GM18858 (cell line): ENCODE measurements around the gene GNA12.
A peak's percentile ranks its signal among the peaks of the same experiment; 100 is the strongest.

Experiments
- ATAC-seq: cut with Tn5 transposase; IDR thresholded peaks from one replicate; pipeline ENCODE4 v1.9.1; 2021; ENCODE audit not compliant: unreplicated experiment

Gene GNA12

GRCh38 chr7:2819161-2819953 lies 24.8 kb downstream of the GNA12 start:
- ATAC-seq, result peak; percentile 36

DNA sequence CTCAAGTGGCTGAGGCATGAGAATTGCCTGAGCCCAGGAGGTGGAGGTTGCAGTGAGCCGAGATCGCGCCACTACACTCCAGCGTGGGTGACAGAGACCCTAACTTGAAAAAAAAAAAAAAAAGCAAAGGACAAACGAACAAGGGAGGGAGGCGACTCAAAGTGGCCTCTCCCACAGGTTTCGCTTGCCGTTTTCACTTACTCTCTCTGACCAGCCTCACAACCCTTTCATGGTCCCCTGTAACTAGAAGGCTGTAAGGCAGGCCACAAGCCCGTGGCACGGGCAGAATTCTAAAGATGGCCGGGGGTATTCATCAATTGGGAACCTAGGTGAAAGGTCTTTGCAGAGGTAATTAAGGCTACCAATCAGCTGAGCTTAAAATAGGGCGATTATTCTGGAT lies 25.5 kb downstream of the GNA12 start:
- ATAC-seq, result no peak

GRCh38 chr7:2818121-2818520 lies 26.0 kb downstream of the GNA12 start:
- ATAC-seq, result no peak

GRCh38 chr7:2817456-2817855 lies 26.7 kb downstream of the GNA12 start:
- no peak for ATAC-seq

GRCh38 chr7:2815875-2816245 lies 28.2 kb downstream of the GNA12 start:
- ATAC-seq, result no peak

GRCh38 chr7:2814946-2815874 lies 28.9 kb downstream of the GNA12 start:
- no peak for ATAC-seq

GRCh38 chr7:2814186-2814945 lies 29.7 kb downstream of the GNA12 start:
- no peak for ATAC-seq

DNA sequence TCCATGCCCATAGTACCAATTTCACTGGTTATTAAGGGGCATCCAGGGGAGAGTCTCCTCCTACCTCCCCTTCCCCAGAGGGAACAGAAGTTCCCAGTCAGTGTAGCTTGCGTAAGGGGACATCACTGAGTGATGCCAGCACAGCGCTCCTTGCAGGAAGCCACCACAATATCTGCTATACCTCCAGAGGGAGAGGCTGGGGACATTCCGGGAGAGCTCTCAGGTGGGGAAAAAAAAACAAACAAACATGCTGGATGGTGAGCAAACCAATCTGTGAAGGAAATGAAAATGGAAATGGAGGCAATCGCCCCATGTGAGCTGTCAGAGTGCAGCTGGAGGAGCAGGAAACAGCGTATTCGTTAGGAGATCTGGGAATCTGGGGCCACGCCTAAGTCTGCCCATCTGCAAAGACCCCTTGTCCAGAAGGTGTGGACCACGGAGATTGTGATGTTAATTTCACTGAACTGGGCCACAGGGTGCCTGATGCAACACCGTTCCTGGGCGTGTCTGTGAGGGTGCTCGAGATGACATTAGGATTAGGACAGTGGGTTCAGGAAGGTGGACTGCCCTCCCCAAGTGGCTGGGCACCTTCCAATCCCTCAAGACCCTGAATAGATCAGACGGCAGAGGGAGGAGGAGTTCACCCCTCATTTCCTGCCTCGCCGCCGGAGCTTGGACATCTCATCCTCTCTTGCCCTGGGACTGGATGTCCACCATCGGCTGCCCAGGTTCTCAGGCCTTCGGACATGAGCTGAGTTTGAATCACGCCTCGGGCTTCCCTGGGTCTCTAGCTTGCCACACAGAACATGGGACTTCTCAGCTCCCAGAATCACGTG lies 30.5 kb downstream of the GNA12 start:
- no peak for ATAC-seq

DNA sequence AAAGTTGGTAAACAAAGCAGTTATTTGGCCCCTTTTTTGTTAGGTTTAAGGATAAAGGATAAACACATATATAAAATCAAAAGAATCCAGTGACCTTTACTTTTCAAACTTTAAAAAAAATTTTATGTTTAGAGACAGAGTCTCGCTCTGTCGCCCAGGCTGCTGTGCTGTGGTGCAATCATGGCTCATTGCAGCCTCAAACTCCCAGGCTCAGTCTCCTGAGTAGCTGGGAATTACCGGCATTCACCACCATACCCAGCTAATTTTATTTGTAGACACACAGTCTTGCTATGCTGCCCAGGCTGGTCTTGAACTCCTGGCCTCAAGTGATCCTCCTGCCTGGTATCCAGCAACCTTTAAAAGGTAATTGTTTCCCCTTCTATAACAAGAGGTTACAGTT lies 31.3 kb downstream of the GNA12 start:
- no peak for ATAC-seq

DNA sequence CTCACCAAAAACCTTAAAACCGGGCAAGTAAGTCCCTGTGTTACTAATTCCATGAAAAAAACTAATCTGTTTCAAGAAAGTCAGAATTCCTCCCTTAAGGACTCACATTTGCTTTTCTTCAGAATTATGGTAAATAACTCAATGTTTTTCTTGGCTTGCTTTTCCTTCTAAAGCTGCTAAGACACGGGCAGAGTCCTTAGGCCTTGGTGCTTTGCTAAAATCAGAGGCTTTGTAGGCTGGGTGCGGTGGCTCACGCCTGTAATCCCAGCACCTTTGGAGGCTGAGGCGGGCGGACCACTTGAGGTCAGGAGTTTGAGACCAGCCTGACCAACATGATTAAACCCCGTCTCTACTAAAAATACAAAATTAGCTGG lies 32.0 kb downstream of the GNA12 start:
- no peak for ATAC-seq

- ATAC-seq, result no peak
These were observed 32.5 kb downstream of the GNA12 start for GRCh38 chr7:2811476-2812113.

DNA sequence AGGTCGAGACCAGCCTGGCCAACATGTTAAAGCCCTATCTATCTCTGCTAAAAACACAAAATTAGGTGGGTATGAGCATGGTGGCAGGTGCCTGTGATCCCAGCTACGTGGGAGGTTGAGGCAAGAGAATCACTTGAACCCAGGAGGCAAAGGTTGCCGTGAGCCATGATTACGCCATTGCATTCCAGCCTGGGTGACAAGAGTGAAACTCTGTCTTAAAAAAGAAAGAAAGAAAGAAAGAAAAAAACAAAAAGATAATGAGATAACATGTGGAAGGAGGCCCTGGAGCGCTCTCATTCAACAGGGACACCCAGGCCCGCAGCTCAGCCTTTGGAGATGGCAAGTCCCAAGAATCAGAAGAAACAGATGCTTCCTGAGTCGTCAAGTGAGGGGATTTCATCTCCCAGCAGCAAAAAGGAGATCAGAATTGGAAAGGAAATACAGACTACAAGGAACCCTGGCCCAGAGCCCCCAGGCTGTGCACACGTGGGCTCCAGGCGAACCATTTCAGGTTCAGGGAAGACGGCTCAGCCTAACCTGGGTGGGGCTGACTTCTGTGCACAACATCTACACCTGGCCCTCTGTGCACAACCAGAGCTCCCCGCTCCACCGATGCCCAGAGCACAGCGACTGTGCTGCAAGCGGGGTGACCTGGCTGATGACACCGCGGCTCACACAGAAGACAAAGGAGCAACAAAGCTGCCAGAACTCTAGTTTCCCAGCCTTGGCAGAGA lies 33.3 kb downstream of the GNA12 start:
- ATAC-seq, result no peak

- ATAC-seq, result no peak
These were observed 34.0 kb downstream of the GNA12 start for GRCh38 chr7:2809903-2810625.

DNA sequence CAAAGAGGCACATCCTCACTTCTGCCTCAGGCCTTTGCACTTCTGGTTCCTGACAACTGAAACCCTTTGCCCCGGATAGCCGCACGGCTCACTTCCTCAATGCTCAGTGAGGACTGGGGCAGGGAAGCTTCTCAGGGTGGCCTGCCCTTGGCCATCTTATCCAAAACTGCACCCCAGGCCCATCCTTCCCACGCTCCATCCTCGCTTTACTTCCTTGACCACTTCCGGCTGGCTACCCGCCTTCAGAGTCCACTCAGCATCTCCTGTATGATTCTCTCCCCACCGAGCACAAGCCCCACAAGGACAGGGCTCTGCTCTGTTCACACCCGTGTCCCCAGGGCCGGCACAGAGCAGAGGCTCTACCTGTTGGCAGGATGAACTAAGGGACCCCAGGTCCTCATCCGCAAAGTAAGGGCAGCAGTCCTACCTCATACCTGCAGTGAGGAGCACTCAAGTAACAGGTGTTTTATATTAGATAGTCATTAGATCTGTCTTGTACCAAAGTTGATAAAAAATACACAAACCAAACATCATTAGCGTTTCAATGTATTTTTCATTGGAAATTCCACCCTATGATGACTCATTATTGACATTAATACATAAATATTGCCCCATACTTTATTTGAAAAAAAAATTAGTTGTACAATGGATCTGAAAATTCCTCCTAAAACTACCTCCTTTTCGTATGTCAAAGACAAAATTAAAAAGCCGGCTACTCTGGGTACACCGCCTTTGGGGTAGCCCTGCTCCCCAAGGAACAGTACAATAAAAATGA lies 35.0 kb downstream of the GNA12 start:
- ATAC-seq, result no peak

DNA sequence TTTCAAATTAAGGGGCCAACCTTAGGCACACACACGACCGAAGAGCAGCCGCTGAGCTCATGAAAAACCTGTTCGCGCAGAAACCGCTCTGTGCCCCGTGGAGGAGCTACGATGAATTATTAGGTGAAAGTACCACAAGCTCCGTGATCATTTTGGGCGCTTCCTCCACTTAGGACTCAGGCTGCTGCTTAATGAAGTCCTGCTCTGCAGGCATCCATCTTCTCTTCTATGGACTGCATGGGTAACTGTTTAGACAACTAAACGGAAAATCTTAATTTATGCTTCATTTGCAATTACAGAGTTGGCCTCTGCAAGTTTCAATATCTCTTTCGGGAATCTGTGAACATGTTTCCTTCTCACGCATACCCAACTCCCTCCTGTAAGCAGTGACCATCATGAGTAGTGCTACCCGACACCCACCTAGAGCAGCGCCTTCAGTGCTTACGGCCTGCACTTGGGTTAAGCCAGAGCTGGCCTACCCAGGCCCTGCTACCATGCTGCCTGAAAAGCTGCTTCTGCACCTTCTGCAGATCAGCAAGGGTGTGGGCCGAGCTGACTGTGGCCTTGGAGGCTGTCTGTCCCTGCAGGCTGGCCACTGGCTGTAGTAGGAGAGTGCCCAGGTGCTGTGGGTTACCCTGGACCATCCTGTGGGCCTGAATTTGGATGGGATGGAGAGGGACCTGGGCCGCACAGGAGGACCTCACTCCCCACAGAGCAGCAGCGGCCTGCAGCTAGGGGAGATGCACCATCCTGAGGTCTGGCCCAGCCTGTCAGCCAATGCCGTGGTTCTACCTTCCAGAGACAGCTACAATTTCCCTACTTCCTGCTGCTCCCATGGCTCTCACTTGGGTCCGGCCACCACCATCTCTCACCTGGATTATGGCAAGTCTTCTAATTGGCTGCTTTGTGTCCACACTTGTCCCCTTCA lies 36.0 kb downstream of the GNA12 start:
- ATAC-seq, result no peak

GRCh38 chr7:2807460-2807844 lies 36.7 kb downstream of the GNA12 start:
- no peak for ATAC-seq

DNA sequence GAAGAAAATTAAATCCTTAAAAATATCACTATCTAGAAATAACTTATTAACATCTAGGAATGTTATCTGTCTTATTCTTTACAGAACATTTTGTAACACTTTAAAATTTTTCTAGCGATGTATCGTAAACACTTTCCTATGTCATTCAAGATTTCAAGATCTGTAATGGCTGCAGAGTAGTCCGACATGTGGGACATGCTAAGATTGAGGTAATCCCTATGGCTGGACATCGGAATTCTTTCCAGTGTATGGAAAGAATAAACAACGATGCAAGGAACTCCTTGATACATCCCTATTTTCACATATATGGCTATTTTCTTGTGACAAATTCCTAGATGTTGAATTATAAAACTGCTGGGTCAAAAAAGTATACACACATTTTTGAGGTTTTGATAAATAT lies 37.5 kb downstream of the GNA12 start:
- no peak for ATAC-seq
